ENCODE results near the gene HECTD4. TPM values are rescaled to one million over a fixed set of nuclear protein-coding genes. Genes with fewer than 3 reads are reported as not detected.

HECTD4 gene
- total and polyA plus RNA-seq, 4 donors, result 4.3 to 80.1 (median 25.5) TPM

DNA sequence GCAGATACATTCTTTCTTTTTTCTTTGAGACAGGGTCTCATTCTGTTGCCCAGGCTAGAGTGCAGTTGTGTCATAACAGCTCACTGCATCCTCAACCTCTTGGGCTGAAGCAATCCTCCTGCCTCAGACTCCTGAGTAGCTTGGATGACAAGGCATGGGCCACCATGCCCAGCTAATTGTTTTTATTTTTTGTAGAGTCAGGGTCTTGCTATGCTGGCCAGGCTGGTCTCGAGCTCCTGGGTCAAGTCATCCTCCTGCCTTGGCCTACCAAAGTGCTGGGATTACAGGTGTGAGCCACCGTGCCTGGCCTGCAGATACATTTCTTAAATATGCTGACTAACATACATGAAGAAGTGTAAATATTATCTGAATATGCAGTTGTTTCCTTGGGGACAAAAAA lies 115.8 kb downstream of the HECTD4 start:
- Histone ChIP-seq H3K9ac (ENCODE audit: low read depth in 1 of 2, low read length in 2 of 2) (no peak overlapping the region), H3K27ac (ENCODE audit: low read depth in 1 of 2, low read length in 2 of 2) (no peak overlapping the region), H3K4me3 (ENCODE audit: low read depth in 1 of 3, low read length in 3 of 3) (no peak overlapping the region), H3K27me3 (ENCODE audit: control insufficient read depth in 4 of 4, insufficient read depth in 4 of 4, low read length in 3 of 4) (no peaks in the 10 kb centered on the region), H3K9me3 (ENCODE audit: control insufficient read depth in 4 of 4, low read length in 3 of 4) (no peaks in the 10 kb centered on the region), H3K4me1 (ENCODE audit: control insufficient read depth in 4 of 4, insufficient read depth in 4 of 4, low read length in 3 of 4) (no peaks in the 10 kb centered on the region), H3K36me3 (ENCODE audit: control insufficient read depth in 4 of 4, insufficient read depth in 3 of 4, low read depth in 1 of 4, low read length in 3 of 4) (peaks cover 0 to 32% (median 22%) of the 10 kb centered on the region in 4 donors)
- 98% methylated on average over 2 of the region's 2 CpGs for WGBS
- no peak for DNase-seq (ENCODE audit: low spot score)
- TF ChIP-seq SP1 (IDR thresholded peaks at IDR 0.05) (no peak), RXRA (IDR thresholded peaks at IDR 0.05) (no peak), FOXA2 (IDR thresholded peaks at IDR 0.05) (no peak), HNF4A (conservative IDR thresholded peaks at IDR 0.05) (no peak), EGR1 (IDR thresholded peaks at IDR 0.05; ENCODE audit: low read depth in 2 of 2) (no peak)
- TF ChIP-seq, protein P1, sequence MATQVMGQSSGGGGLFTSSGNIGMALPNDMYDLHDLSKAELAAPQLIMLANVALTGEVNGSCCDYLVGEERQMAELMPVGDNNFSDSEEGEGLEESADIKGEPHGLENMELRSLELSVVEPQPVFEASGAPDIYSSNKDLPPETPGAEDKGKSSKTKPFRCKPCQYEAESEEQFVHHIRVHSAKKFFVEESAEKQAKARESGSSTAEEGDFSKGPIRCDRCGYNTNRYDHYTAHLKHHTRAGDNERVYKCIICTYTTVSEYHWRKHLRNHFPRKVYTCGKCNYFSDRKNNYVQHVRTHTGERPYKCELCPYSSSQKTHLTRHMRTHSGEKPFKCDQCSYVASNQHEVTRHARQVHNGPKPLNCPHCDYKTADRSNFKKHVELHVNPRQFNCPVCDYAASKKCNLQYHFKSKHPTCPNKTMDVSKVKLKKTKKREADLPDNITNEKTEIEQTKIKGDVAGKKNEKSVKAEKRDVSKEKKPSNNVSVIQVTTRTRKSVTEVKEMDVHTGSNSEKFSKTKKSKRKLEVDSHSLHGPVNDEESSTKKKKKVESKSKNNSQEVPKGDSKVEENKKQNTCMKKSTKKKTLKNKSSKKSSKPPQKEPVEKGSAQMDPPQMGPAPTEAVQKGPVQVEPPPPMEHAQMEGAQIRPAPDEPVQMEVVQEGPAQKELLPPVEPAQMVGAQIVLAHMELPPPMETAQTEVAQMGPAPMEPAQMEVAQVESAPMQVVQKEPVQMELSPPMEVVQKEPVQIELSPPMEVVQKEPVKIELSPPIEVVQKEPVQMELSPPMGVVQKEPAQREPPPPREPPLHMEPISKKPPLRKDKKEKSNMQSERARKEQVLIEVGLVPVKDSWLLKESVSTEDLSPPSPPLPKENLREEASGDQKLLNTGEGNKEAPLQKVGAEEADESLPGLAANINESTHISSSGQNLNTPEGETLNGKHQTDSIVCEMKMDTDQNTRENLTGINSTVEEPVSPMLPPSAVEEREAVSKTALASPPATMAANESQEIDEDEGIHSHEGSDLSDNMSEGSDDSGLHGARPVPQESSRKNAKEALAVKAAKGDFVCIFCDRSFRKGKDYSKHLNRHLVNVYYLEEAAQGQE (IDR thresholded peaks at IDR 0.05), result no peak
- TF ChIP-seq, protein P2, sequence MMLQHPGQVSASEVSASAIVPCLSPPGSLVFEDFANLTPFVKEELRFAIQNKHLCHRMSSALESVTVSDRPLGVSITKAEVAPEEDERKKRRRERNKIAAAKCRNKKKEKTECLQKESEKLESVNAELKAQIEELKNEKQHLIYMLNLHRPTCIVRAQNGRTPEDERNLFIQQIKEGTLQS (IDR thresholded peaks at IDR 0.05), result no peak

DNA sequence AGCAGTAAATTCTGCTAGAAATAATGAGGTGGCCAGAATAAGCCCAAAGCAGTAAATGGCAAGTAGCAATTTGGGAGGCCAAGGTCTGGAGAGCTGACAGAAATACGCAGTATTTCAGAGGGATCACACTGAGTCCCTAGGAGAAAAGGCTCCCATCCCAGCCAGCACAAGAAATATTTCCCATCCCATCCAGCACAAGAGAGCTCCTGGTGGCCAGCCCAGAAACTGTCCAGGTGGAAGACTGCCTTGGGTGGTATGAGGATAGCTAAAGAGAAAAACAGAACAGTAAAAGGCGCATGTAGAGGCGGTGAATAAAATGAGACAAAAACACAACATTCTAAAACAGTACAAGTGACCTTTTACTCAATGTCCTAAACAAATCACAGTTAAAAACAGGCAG lies 120.7 kb downstream of the HECTD4 start:
- Histone ChIP-seq H3K4me1 (ENCODE audit: control insufficient read depth in 4 of 4, insufficient read depth in 4 of 4, low read length in 3 of 4) (no peaks in the 10 kb centered on the region), H3K27ac (ENCODE audit: low read depth in 1 of 2, low read length in 2 of 2) (no peak overlapping the region), H3K4me3 (ENCODE audit: low read depth in 1 of 3, low read length in 3 of 3) (no peak overlapping the region), H3K27me3 (ENCODE audit: control insufficient read depth in 4 of 4, insufficient read depth in 4 of 4, low read length in 3 of 4) (no peaks in the 10 kb centered on the region), H3K9me3 (ENCODE audit: control insufficient read depth in 4 of 4, low read length in 3 of 4) (no peaks in the 10 kb centered on the region), H3K9ac (ENCODE audit: low read depth in 1 of 2, low read length in 2 of 2) (no peak overlapping the region), H3K36me3 (ENCODE audit: control insufficient read depth in 4 of 4, insufficient read depth in 3 of 4, low read depth in 1 of 4, low read length in 3 of 4) (peaks cover 0 to 29% (median 25%) of the 10 kb centered on the region in 4 donors)
- TF ChIP-seq FOXA2 (IDR thresholded peaks at IDR 0.05), result no peak
- TF ChIP-seq, protein P2 (IDR thresholded peaks at IDR 0.05), result no peak
- no peak for TF ChIP-seq TAF1 (conservative IDR thresholded peaks at IDR 0.05)
- no peak for TF ChIP-seq SP1 (IDR thresholded peaks at IDR 0.05)
- TF ChIP-seq, protein P3, sequence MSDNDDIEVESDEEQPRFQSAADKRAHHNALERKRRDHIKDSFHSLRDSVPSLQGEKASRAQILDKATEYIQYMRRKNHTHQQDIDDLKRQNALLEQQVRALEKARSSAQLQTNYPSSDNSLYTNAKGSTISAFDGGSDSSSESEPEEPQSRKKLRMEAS (IDR thresholded peaks at IDR 0.05), result no peak
- TF ChIP-seq EGR1 (IDR thresholded peaks at IDR 0.05; ENCODE audit: low read depth in 2 of 2), result no peak
- TF ChIP-seq RAD21 (IDR thresholded peaks at IDR 0.05), result peak in 1 of 2 donors; percentile 53
- DNase-seq (ENCODE audit: low spot score), result no peak
- WGBS, result 99% methylated on average over 3 of the region's 3 CpGs

DNA sequence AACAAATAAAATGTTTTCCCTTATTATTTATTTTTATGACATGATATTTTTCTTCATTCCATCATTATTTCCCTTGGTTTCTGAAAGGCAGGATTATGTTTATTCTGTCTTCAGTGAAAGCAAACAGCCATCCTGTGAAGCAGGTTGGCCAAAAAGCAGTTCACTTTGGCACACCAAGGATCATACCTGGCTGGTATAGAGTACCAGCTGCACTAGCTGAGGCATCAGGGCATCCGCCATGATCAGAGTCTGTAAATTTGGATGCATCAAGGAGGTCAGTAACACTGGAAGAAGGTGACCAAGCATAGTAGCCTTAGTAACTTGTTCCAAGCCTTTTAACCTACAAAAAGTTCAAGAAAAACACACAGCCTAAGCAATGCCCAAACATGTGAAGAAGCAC lies 123.3 kb downstream of the HECTD4 start:
- H3K36me3 ChIP-seq (ENCODE audit: control insufficient read depth in 4 of 4, insufficient read depth in 3 of 4, low read depth in 1 of 4, low read length in 3 of 4), result peaks cover 0 to 40% (median 35%) of the 10 kb centered on the region in 4 donors
- H3K27me3 ChIP-seq (ENCODE audit: control insufficient read depth in 4 of 4, insufficient read depth in 4 of 4, low read length in 3 of 4), result no peaks in the 10 kb centered on the region
- no peak overlapping the region for H3K4me3 ChIP-seq (ENCODE audit: low read depth in 1 of 3, low read length in 3 of 3)
- H3K4me1 ChIP-seq (ENCODE audit: control insufficient read depth in 4 of 4, insufficient read depth in 4 of 4, low read length in 3 of 4), result no peaks in the 10 kb centered on the region
- H3K27ac ChIP-seq (ENCODE audit: low read depth in 1 of 2, low read length in 2 of 2), result no peak overlapping the region
- 95% methylated on average over 1 of the region's 1 CpG for WGBS
- H3K9ac ChIP-seq (ENCODE audit: low read depth in 1 of 2, low read length in 2 of 2), result no peak overlapping the region
- no peak for DNase-seq (ENCODE audit: low spot score)
- no peaks in the 10 kb centered on the region for H3K9me3 ChIP-seq (ENCODE audit: control insufficient read depth in 4 of 4, low read length in 3 of 4)
- TF ChIP-seq TAF1 (conservative IDR thresholded peaks at IDR 0.05), result no peak
- TF ChIP-seq, protein P1 (IDR thresholded peaks at IDR 0.05), result no peak
- TF ChIP-seq, protein P2 (IDR thresholded peaks at IDR 0.05), result no peak
- no peak for TF ChIP-seq HNF4A (conservative IDR thresholded peaks at IDR 0.05)
- TF ChIP-seq NR2F2 (IDR thresholded peaks at IDR 0.05), result no peak

Data from liver (tissue), 9 donors.